GM21737 (cell line): Measurements from ENCODE around the gene VTI1B.
A peak's percentile ranks its signal among the peaks of the same experiment; 100 is the strongest.

ENCODE experiments used
- ATAC-seq: cut with Tn5 transposase; IDR thresholded peaks from one replicate; pipeline ENCODE4 v1.9.1; 2021; ENCODE audit warnings: mild to moderate bottlenecking, moderate library complexity; ENCODE audit not compliant: unreplicated experiment

The VTI1B gene

GRCh38 chr14:67680121-67680602 is 5.7 kb upstream of the VTI1B start:
- peak; percentile 68 for ATAC-seq

DNA sequence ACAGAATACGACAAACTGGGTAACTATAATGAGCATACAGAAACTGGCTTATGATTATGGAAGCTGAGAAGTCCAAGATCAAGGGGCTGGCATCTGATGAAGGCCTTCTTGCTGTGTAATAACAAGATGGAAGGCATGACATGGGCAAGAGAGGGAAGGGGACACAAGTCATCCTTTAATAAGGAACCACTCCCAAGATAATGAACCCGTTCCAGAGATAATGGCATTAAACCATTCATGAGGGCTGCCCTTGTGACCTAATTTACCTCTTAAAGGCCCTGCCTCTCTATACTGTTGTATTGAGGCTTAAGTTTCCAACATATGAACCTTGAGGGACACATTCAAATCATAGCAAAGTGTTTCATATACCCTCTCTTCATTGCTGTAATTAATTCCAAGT is 4.6 kb upstream of the VTI1B start:
- ATAC-seq, result no peak

- ATAC-seq, result no peak
Observed at GRCh38 chr14:67675219-67675582, 769 bp upstream of the VTI1B start.

DNA sequence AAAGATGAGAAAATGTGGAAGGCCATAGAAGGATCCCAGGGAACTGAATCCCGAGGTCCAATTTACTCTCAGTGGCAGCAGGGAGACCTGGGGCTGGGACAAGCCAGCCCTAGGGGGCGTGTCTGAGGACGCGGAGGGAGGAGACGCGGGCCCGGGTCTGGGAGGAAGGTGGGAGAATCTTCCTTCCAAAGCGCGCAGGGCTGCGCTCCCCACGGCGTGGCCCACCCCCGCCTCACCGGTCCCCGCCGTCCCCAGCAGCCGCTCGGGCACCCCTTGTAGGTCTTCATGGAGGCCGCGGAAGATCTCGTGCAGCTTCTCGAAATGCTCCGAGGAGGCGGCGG is 323 bp downstream of the VTI1B start:
- ATAC-seq, result peak; percentile 39

DNA sequence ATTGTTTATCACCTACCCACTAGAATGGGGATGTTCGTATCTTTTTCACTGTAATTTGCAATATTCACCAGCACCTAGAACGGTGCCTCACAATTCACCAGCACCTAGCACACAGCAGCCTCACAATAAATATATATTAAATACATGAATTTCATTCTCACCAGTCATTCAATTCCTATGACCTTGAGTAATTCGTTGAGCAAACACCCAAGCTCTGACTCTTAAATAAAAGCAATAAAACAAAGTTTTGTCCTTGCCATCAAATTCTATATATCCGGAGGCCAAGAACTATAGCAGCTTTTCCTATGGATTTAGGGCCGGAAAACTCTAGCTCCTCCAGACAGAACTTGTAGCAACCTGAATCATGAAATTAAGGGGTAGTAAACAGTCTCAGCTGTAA is 981 bp downstream of the VTI1B start:
- ATAC-seq, result no peak

GRCh38 chr14:67668559-67668958 is 5.9 kb downstream of the VTI1B start:
- peak; percentile 48 for ATAC-seq

DNA sequence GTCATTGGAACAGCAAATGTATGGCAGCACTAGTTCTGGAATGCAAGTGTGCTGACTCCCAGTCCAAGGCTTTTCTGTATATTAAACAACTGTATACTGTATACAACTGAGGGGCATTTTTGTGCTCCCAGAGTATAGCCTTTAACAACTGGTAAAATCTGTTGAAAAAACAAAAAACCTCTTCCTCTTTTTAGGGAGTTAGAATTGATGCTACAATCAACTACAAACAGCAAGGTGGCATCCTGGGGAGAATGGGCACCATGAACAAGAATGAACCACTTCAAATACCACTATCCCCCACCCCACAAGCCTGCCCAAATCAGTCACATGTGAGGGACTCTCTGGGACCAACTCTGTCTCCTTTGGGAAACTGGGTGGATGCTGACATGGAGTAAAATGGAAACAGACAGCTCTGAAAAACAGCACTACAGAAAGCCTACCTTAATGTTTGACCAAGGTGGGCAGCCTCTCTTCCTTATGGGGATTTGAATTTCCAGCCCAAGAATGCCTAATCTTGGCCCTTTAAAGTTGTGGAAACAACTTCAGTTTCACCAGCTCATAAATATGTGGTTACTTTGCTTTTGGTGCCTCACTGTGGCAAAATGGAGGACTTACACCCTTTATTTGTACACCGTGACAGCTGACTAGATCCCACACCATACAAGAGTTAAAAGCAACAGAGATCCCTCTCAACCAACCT is 7.5 kb downstream of the VTI1B start:
- ATAC-seq, result peak; percentile 55

- ATAC-seq, result no peak
Observed at GRCh38 chr14:67665868-67666267, 8.6 kb downstream of the VTI1B start.

- ATAC-seq, result no peak
Observed at GRCh38 chr14:67663633-67664032, 10.8 kb downstream of the VTI1B start.

GRCh38 chr14:67653651-67654280 is 20.7 kb downstream of the VTI1B start:
- no peak for ATAC-seq

GRCh38 chr14:67652189-67652588 is 22.2 kb downstream of the VTI1B start:
- no peak for ATAC-seq

GRCh38 chr14:67650694-67651093 is 23.7 kb downstream of the VTI1B start:
- no peak for ATAC-seq

GRCh38 chr14:67650151-67650550 is 24.3 kb downstream of the VTI1B start:
- no peak for ATAC-seq

- ATAC-seq, result no peak
Observed at GRCh38 chr14:67646131-67646530, 28.3 kb downstream of the VTI1B start.

- no peak for ATAC-seq
Observed at GRCh38 chr14:67645414-67645813, 29.0 kb downstream of the VTI1B start.

DNA sequence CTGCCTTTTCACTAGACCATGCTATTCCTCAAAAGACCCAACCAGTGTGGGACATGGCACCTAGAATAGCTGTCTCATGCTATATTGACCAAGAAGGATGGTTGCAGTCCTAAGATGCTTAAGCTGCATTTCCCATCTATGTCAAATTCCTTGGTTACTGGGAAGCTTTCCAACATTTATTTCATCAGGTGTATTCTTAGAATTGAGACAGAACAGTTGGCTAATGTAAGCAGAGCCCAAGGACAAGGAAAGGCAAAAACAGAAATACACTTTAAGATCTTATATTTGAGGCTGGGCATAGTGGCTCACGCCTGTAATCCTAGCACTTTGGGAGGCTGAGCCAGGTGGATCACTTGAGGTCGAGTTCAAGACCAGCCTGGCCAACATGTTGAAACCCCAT is 30.0 kb downstream of the VTI1B start:
- no peak for ATAC-seq

DNA sequence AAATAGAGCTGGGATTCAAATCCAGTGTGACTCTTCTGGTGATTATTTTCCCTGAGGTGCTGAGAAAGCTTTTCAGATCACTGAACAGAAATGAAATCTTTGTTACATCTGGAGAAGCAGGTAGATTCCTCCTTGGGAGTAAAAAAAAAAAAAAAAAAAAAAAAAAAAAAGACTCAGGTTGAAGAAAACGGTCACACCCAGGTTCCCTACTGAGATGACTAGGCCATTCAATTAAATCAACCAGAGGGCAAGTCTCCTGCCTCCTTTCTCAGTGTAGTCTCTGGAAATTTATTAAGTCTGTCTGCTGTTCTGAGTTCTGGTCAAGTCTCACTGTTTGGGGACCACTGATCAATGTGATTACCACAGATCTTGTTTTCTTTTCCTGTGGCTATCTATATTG is 30.7 kb downstream of the VTI1B start:
- no peak for ATAC-seq

GRCh38 chr14:67641902-67642749 is 32.3 kb downstream of the VTI1B start:
- ATAC-seq, result no peak

GRCh38 chr14:67641480-67641879 is 33.0 kb downstream of the VTI1B start:
- ATAC-seq, result no peak

DNA sequence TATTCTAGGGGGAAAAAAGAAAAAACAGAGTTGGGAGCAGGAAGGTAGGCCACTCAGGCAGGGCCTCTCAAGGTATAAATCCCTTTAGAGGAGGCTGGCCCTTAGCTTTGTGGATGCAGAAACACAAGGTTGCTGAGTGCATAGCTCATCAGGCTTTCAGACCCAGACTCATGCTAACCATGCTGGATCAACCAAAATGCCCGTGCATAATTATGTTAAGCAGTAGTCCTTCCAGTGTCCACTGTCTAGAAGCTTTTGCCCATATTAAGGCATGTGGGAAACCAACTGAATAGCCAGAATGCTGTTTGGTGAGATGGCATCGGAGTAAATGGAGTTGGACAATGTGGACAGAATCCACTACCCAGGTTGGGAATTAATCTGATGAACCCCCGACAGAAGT is 35.8 kb downstream of the VTI1B start:
- ATAC-seq, result no peak

- ATAC-seq, result no peak
Observed at GRCh38 chr14:67636361-67636919, 38.0 kb downstream of the VTI1B start.
